CD4-positive, alpha-beta memory T cell (primary cell): ENCODE results near the gene ATP2C2. TPM values are rescaled to one million over a fixed set of nuclear protein-coding genes. Genes with fewer than 3 reads are reported as not detected.

Experiments used
- CTCF ChIA-PET: fragments of 350-600 bp; sonication (Branson Sonifier 250); formaldehyde crosslinking; loops from one replicate; lab custom pipeline; 2021; ENCODE audit warnings: inconsistent platforms; ENCODE audit not compliant: partially characterized antibody; lab: Charles Lee
- POLR2A ChIA-PET: fragments of 350-600 bp; sonication (Branson Sonifier 250); formaldehyde crosslinking; loops from one replicate; lab custom pipeline; 2021; ENCODE audit not compliant: partially characterized antibody; lab: Charles Lee
- DNase-seq, 5 donors: peaks; one replicate each; pipeline versions ENCODE4 v3.0.0 to v3.0.0-alpha.2; 2020 to 2022; ENCODE audit warnings: mixed read lengths in 1 of 5
- H3K27ac ChIP-seq: one replicate; pipeline ENCODE4 v1.7.0; 2013; ENCODE audit warnings: low read depth, low read length
- H3K27me3 ChIP-seq: 2 replicates; pipeline ENCODE4 v1.7.0; 2013; ENCODE audit warnings: mild to moderate bottlenecking, low read length, moderate library complexity; ENCODE audit not compliant: insufficient read depth
- H3K36me3 ChIP-seq: 2 replicates; pipeline ENCODE4 v1.7.0; 2013; ENCODE audit warnings: mild to moderate bottlenecking, low read length, moderate library complexity; ENCODE audit not compliant: insufficient read depth
- H3K4me1 ChIP-seq: 2 replicates; pipeline ENCODE4 v1.7.0; 2013; ENCODE audit warnings: mild to moderate bottlenecking, low read length, moderate library complexity; ENCODE audit not compliant: insufficient read depth
- H3K4me3 ChIP-seq, 2 donors: one replicate each; pipeline ENCODE4 v1.7.0; 2013; ENCODE audit warnings: low read length in 2 of 2, mild to moderate bottlenecking in 1 of 2
- H3K9me3 ChIP-seq, 2 donors: one replicate each; pipeline ENCODE4 v1.7.0; 2013; ENCODE audit warnings: low read length in 2 of 2, control low read depth in 1 of 2; ENCODE audit not compliant: control insufficient read depth in 1 of 2
- H3K27ac Mint-ChIP-seq, 7 donors: one replicate each; pipeline ENCODE4 v1.8.0; 2020 to 2021; ENCODE audit warnings: mixed read lengths in 7 of 7, mild to moderate bottlenecking in 6 of 7, inconsistent platforms in 3 of 7, moderate library complexity in 3 of 7
- H3K27me3 Mint-ChIP-seq, 2 donors: one replicate each; pipeline ENCODE4 v1.8.0; 2020 to 2021; ENCODE audit warnings: mixed read lengths in 2 of 2
- H3K36me3 Mint-ChIP-seq, 2 donors: one replicate each; pipeline ENCODE4 v1.8.0; 2020 to 2021; ENCODE audit warnings: mixed read lengths in 2 of 2, inconsistent platforms in 1 of 2, mild to moderate bottlenecking in 1 of 2
- H3K4me1 Mint-ChIP-seq, 4 donors: one replicate each; pipeline ENCODE4 v1.8.0; 2020 to 2021; ENCODE audit warnings: mixed read lengths in 4 of 4, mild to moderate bottlenecking in 1 of 4
- H3K4me3 Mint-ChIP-seq, 8 donors: one replicate each; pipeline ENCODE4 v1.8.0; 2020 to 2021; ENCODE audit warnings: mixed read lengths in 8 of 8, mild to moderate bottlenecking in 7 of 8, moderate library complexity in 6 of 8, inconsistent platforms in 3 of 8
- H3K9me3 Mint-ChIP-seq, 8 donors: one replicate each; pipeline ENCODE4 v1.8.0; 2020 to 2021; ENCODE audit warnings: mixed read lengths in 8 of 8, mild to moderate bottlenecking in 5 of 8, inconsistent platforms in 3 of 8, moderate library complexity in 1 of 8
- intact Hi-C: fragments of 100-400 bp; cut with micrococcal nuclease; formaldehyde crosslinking; loops from one replicate; pipeline ENCODE4 v1.15.1; 2023
- polyA plus RNA-seq, 2 donors: library from polyadenylated mRNA; unstranded; fragments of 300-500 nt; fragmentation: Illumina TruSeq; gene quantifications; one replicate each; pipeline ENCODE4 v1.2.3, GENCODE V29; 2021
- total RNA-seq, 2 experiments: library from RNA; stranded (reverse); gene quantifications; one replicate each; pipeline ENCODE4 v1.2.3, GENCODE V29; 2021

ATP2C2 gene
- total and polyA plus RNA-seq, 4 experiments from 2014 or later, result not detected

- POLR2A ChIA-PET, result no interaction called here
- Histone ChIP-seq H3K4me1 (no peaks in the 10 kb centered on the region), H3K4me3 (no peak overlapping the region), H3K27ac (no peak overlapping the region), H3K27me3 (no peaks in the 10 kb centered on the region), H3K36me3 (no peaks in the 10 kb centered on the region), H3K9me3 (no peaks in the 10 kb centered on the region)
- CTCF ChIA-PET, result no interaction called here
- Mint-ChIP-seq H3K9me3 (peaks cover 0 to 2% (median under 1%) of the 10 kb centered on the region in 8 donors), H3K4me3 (no peak overlapping the region), H3K36me3 (no peaks in the 10 kb centered on the region), H3K4me1 (peaks cover 0 to 3% (median 0%) of the 10 kb centered on the region in 4 donors), H3K27ac (no peak overlapping the region), H3K27me3 (peaks cover 3 to 4% of the 10 kb centered on the region in 2 donors)
- intact Hi-C loops, result no loop called here
- DNase-seq, result no peak
Observed at GRCh38 chr16:84421938-84422220, 53.5 kb downstream of the ATP2C2 start.

- DNase-seq, result peak in 2 of 5 donors; percentile 7 to 11
- H3K27ac ChIP-seq, result no peak overlapping the region
- H3K9me3 ChIP-seq, result no peaks in the 10 kb centered on the region
- Mint-ChIP-seq H3K9me3 (peaks cover 0 to 2% (median under 1%) of the 10 kb centered on the region in 8 donors), H3K27me3 (peaks cover 4 to 8% of the 10 kb centered on the region in 2 donors), H3K4me1 (peaks cover 0 to 3% (median 0%) of the 10 kb centered on the region in 4 donors), H3K4me3 (peak overlapping the region in 1 of 8 donors; percentile 14), H3K27ac (no peak overlapping the region), H3K36me3 (no peaks in the 10 kb centered on the region)
- intact Hi-C loops, result no loop called here
- no peak overlapping the region for H3K4me3 ChIP-seq
- no peaks in the 10 kb centered on the region for H3K27me3 ChIP-seq
- ChIA-PET CTCF (no interaction called here), POLR2A (no interaction called here)
- no peaks in the 10 kb centered on the region for H3K36me3 ChIP-seq
- H3K4me1 ChIP-seq, result no peaks in the 10 kb centered on the region
Observed at GRCh38 chr16:84423416-84423837, 55.1 kb downstream of the ATP2C2 start.

- Mint-ChIP-seq H3K27me3 (peaks cover 4 to 17% of the 10 kb centered on the region in 2 donors), H3K9me3 (peaks cover 0 to 2% (median under 1%) of the 10 kb centered on the region in 8 donors), H3K36me3 (no peaks in the 10 kb centered on the region), H3K27ac (no peak overlapping the region), H3K4me3 (peak overlapping the region in 1 of 8 donors; percentile 21), H3K4me1 (no peaks in the 10 kb centered on the region)
- Histone ChIP-seq H3K4me3 (no peak overlapping the region), H3K36me3 (no peaks in the 10 kb centered on the region), H3K27me3 (no peaks in the 10 kb centered on the region), H3K27ac (no peak overlapping the region), H3K4me1 (no peaks in the 10 kb centered on the region), H3K9me3 (no peaks in the 10 kb centered on the region)
- ChIA-PET POLR2A (no interaction called here), CTCF (no interaction called here)
- DNase-seq, result no peak
- intact Hi-C loops, result no loop called here
Observed at GRCh38 chr16:84425696-84426095, 57.4 kb downstream of the ATP2C2 start.

- no peaks in the 10 kb centered on the region for H3K4me1 ChIP-seq
- DNase-seq, result no peak
- no peaks in the 10 kb centered on the region for H3K27me3 ChIP-seq
- H3K27ac Mint-ChIP-seq, result no peak overlapping the region
- H3K27me3 Mint-ChIP-seq, result peaks cover 8 to 17% of the 10 kb centered on the region in 2 donors
- ChIA-PET POLR2A (no interaction called here), CTCF (no interaction called here)
- H3K36me3 ChIP-seq, result no peaks in the 10 kb centered on the region
- H3K4me3 ChIP-seq, result no peak overlapping the region
- intact Hi-C loops, result no loop called here
- no peaks in the 10 kb centered on the region for H3K4me1 Mint-ChIP-seq
- peaks cover 0 to 2% (median under 1%) of the 10 kb centered on the region in 8 donors for H3K9me3 Mint-ChIP-seq
- H3K9me3 ChIP-seq, result no peaks in the 10 kb centered on the region
- no peaks in the 10 kb centered on the region for H3K36me3 Mint-ChIP-seq
- no peak overlapping the region for H3K4me3 Mint-ChIP-seq
- H3K27ac ChIP-seq, result no peak overlapping the region
Observed at GRCh38 chr16:84426804-84427203, 58.5 kb downstream of the ATP2C2 start.

GRCh38 chr16:84427553-84427952 lies 59.2 kb downstream of the ATP2C2 start:
- Mint-ChIP-seq H3K27ac (no peak overlapping the region), H3K9me3 (peaks cover 0 to 2% (median 0%) of the 10 kb centered on the region in 8 donors), H3K27me3 (peaks cover 9 to 17% of the 10 kb centered on the region in 2 donors), H3K4me1 (no peaks in the 10 kb centered on the region), H3K36me3 (no peaks in the 10 kb centered on the region), H3K4me3 (no peak overlapping the region)
- H3K27me3 ChIP-seq, result no peaks in the 10 kb centered on the region
- ChIA-PET POLR2A (no interaction called here), CTCF (no interaction called here)
- no peaks in the 10 kb centered on the region for H3K9me3 ChIP-seq
- no peak for DNase-seq
- no peak overlapping the region for H3K27ac ChIP-seq
- H3K4me1 ChIP-seq, result no peaks in the 10 kb centered on the region
- intact Hi-C loops, result no loop called here
- H3K36me3 ChIP-seq, result no peaks in the 10 kb centered on the region
- H3K4me3 ChIP-seq, result no peak overlapping the region

GRCh38 chr16:84430860-84431259 lies 62.5 kb downstream of the ATP2C2 start:
- no peak overlapping the region for H3K4me3 Mint-ChIP-seq
- POLR2A ChIA-PET, result no interaction called here
- Histone ChIP-seq H3K4me3 (no peak overlapping the region), H3K27me3 (no peaks in the 10 kb centered on the region), H3K9me3 (no peaks in the 10 kb centered on the region), H3K27ac (no peak overlapping the region), H3K36me3 (no peaks in the 10 kb centered on the region), H3K4me1 (no peaks in the 10 kb centered on the region)
- no peak for DNase-seq
- CTCF ChIA-PET, result no interaction called here
- H3K27me3 Mint-ChIP-seq, result peaks cover 11 to 20% of the 10 kb centered on the region in 2 donors
- no peaks in the 10 kb centered on the region for H3K36me3 Mint-ChIP-seq
- no peak overlapping the region for H3K27ac Mint-ChIP-seq
- H3K9me3 Mint-ChIP-seq, result no peaks in the 10 kb centered on the region
- intact Hi-C loops, result no loop called here
- H3K4me1 Mint-ChIP-seq, result no peaks in the 10 kb centered on the region

- Mint-ChIP-seq H3K27ac (no peak overlapping the region), H3K4me3 (no peak overlapping the region), H3K36me3 (no peaks in the 10 kb centered on the region), H3K27me3 (peaks cover 7 to 8% of the 10 kb centered on the region in 2 donors), H3K9me3 (no peaks in the 10 kb centered on the region), H3K4me1 (no peaks in the 10 kb centered on the region)
- H3K27me3 ChIP-seq, result no peaks in the 10 kb centered on the region
- POLR2A ChIA-PET, result no interaction called here
- CTCF ChIA-PET, result interaction anchor here (1.3 kb wide), 1 partner anchor 13 kb away, joined by 3 read pairs; no protein-coding TSS in a partner anchor
- H3K4me1 ChIP-seq, result no peaks in the 10 kb centered on the region
- no peak for DNase-seq
- intact Hi-C loops, result no loop called here
- H3K4me3 ChIP-seq, result no peak overlapping the region
- no peaks in the 10 kb centered on the region for H3K36me3 ChIP-seq
- no peaks in the 10 kb centered on the region for H3K9me3 ChIP-seq
- no peak overlapping the region for H3K27ac ChIP-seq
Observed at GRCh38 chr16:84434800-84435199, 66.5 kb downstream of the ATP2C2 start.

- Histone ChIP-seq H3K27me3 (no peaks in the 10 kb centered on the region), H3K4me3 (no peak overlapping the region), H3K36me3 (no peaks in the 10 kb centered on the region), H3K27ac (no peak overlapping the region), H3K4me1 (no peaks in the 10 kb centered on the region), H3K9me3 (no peaks in the 10 kb centered on the region)
- Mint-ChIP-seq H3K4me3 (no peak overlapping the region), H3K9me3 (no peaks in the 10 kb centered on the region), H3K36me3 (no peaks in the 10 kb centered on the region), H3K27me3 (peaks cover 7 to 14% of the 10 kb centered on the region in 2 donors), H3K27ac (no peak overlapping the region), H3K4me1 (no peaks in the 10 kb centered on the region)
- intact Hi-C loops, result no loop called here
- CTCF ChIA-PET, result no interaction called here
- DNase-seq, result no peak
- POLR2A ChIA-PET, result no interaction called here
Observed at GRCh38 chr16:84436196-84436595, 67.9 kb downstream of the ATP2C2 start.
